ENCODE data around the gene FAM25A.
"Not testable (repeated sequence)": the region's sequence is repeated elsewhere in the genome, so short reads cannot be mapped to it uniquely, and the experiment has no call there.

GRCh38 chr10:87009134-87009696 is 10.9 kb upstream of the FAM25A start:
- not testable (repeated sequence) for TF ChIP-seq CTCF (conservative IDR thresholded peaks at IDR 0.05); ZFX (IDR thresholded peaks at IDR 0.05)
